ENCODE results near the gene KMT2D.
"Not testable (repeated sequence)": the region's sequence is repeated elsewhere in the genome, so short reads cannot be mapped to it uniquely, and the experiment has no call there.

KMT2D gene

DNA sequence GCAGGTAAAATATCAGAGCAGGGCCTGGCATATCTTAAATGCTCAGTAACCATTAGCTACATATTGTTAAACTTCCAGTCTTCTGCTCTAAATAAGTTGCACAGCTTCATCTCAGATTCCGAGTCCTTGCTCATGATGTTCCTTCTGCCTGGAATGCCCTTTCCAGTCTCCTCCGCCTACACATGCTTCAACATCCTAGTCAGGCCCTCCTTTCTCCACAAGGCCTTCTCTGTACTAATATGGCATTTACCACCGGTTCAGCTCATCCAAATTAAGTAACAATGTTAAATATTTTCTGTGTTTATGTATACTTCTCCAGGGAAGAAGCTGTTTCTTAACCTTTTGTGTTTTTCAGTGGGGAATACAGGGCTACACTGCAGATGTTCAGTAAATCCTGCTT lies 25.5 kb upstream of the KMT2D start:
- DNase-seq, result no peak

DNA sequence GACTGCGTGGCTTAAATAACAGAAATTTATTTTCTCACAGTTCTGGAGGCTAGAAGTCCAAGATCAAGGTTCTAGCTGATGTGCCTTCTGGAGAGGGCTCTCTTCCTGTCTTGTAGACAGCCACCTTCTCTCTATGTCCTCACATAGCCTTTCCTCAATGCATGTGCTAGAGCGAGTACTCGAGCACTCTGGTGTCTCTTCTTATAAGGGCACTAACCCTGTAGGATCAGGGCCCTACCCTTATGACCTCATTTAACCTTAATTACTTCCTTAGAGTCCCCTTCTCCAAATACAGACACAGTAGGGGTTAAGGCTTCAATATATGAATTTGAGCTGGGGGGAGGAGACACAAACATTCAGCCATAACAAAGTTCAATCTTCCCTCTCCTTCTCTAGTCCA lies 23.8 kb upstream of the KMT2D start:
- DNase-seq, result no peak

DNA sequence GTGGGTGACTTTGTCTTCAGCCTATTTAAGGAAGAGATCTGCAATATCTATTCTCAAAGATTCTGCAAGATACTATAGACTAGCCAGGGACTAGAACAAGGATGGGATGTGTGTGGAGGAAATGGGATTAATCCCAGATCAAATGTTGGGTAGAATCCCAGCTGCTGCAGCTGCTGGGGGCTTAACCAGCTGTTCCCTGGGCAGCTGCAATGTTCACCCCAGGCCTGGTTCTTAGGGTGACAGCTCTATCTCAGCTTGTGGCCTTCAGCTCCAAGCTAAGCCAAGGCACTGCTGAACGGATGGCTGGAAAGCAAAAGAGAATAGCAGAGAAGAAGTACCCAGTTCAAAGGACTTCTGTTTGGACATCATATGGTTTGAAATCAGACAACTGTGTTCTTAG lies 19.2 kb upstream of the KMT2D start:
- no peak for DNase-seq

- no peak for DNase-seq
Measured at GRCh38 chr12:49070971-49071370, 10.4 kb upstream of the KMT2D start.

GRCh38 chr12:49069507-49070346 lies 9.1 kb upstream of the KMT2D start, which contains the start of gene RHEBL1:
Gene RHEBL1, minus strand, starts transcription at chr12:49069979. Its CDS starts 194 bp downstream, at chr12:49069785.
- DNase-seq, result peak; percentile 96

GRCh38 chr12:49068879-49069506 lies 8.4 kb upstream of the KMT2D start:
- no peak for DNase-seq

- DNase-seq, result no peak
Measured at GRCh38 chr12:49066120-49066519, 5.5 kb upstream of the KMT2D start.

DNA sequence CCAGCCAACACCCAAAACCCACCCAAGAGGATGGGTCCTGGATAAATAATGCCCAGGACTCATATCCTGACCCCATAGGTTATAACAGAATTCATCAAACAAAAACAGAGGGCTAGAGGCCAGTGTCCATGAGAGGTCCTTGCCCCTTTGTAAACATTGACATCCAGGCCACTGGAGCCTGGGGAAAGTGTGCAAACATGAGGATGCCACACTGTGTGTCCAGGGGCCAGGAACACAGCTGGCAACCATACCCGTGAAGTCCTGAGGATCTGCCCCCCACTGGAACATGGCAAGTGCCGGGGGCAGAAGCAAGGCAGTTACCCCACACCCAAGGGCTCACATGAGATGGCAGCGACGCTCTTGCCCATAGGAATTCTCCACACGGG lies 4.2 kb upstream of the KMT2D start:
- no peak for DNase-seq

- DNase-seq, result not testable (repeated sequence)
Measured at GRCh38 chr12:49061916-49062315, 1.3 kb upstream of the KMT2D start.

DNA sequence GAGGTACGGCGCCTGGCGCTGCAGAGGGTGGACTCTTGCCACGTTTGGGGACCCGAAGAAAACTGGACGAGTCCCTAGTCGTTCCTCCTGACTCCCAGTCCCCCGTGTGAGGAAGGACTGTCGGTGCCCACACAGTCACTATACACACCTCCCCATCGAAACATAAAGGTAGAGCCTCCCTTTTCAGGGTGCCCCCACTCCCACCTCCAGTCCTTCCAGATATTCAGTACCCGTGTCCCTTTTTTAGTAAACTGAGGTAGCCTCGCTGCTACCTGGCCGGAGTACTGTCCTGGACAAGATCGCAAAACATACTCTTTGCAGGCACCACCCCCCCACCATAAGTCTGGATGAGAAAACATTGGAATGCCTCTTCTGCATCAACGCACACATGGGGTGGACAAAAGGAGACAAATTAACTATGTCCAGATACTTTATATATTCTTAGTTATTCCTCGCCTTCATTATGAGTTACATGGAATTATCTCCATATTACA lies 610 bp upstream of the KMT2D start:
- DNase-seq, result no peak

GRCh38 chr12:49059299-49060171 lies 1.1 kb downstream of the KMT2D start:
- DNase-seq, result no peak

DNA sequence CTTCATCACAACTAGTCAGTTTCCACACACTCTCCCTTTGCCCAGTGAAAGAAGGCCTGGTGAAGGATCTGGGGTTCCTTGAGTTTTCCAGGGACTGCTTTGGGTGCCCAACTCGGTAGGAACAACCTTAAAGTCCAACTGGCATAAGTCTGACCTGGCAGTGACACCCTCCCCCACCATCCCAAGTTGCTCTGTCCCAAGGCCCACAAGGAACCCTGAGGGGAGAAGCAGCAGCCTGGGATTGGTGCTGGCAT lies 1.6 kb downstream of the KMT2D start:
- no peak for DNase-seq

DNA sequence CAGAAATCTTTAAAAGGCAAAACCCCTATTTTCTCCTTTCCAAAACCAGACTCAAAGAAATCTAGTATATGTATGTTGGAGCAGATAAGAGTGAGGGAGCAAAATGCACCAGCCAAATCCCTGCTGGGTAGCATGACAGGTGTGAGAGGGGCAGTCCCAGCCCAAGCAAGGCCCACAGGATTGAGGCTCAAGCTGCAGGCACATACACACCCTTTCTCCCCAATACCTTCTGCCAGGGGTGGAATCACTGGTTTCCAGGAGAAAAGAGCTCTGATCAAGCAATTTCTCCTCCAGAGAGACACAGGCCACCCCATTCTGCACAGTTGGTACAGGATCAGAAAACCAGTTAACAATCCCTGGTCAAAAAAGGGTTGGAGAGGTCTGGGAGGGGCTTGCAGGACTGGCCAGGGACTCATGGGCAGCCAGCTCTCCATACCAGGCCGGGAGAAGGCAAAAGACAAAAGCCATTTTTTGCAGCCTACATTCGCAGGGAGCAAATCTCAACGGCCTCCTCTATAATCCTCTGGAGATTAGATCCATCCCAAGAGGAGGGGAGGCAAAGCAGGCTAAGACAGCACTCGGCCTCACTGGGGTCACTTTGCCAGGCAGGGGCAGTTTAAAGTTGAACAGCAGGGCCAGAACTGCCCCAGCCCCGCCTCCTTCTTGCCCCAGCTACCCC lies 2.1 kb downstream of the KMT2D start:
- DNase-seq, result no peak

- DNase-seq, result peak; percentile 61
Measured at GRCh38 chr12:49057888-49058287, 2.7 kb downstream of the KMT2D start.

- DNase-seq, result no peak
Measured at GRCh38 chr12:49055978-49056754, 4.4 kb downstream of the KMT2D start.

GRCh38 chr12:49055092-49055491 lies 5.5 kb downstream of the KMT2D start:
- DNase-seq, result no peak

- DNase-seq, result no peak
Measured at GRCh38 chr12:49054524-49054923, 6.1 kb downstream of the KMT2D start.

GRCh38 chr12:49054096-49054495 lies 6.5 kb downstream of the KMT2D start:
- DNase-seq, result no peak

DNA sequence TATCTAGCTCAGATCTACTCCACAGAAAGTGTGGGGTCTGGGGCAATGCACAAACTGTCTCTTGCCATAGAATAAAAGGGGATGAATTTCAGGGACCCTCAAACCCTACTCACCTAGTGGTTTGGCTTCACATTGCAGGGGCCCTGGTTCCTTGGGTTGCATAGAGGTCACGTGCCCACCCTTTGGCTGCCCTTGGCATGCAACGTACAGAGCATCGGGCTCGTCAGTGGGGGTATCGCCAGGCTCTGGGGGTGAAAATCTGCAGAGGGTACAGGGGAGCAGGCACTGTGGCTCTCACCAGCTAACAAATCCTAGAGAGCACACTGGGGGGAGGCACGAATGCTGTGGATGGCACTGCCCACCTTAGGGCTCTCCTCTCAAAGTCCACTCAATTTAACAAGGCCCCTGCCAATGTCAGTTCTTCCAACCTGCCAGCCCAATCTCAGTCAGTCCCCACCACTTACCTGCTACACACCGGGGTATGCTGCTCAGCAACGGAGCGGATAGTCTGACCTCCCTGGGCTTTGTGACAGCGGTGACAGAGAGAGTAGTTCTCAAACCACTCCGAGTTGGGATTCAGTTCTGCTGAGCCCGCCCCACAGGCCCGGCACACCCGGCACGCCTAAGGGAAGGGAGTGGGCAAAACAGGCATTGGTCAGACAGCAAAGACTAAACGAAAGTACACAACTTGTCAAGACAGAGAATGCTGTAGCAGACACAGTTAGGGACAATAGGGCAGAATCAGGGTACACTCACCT lies 8.0 kb downstream of the KMT2D start:
- DNase-seq, result no peak

GRCh38 chr12:49051777-49052438 lies 8.7 kb downstream of the KMT2D start:
- DNase-seq, result no peak

DNA sequence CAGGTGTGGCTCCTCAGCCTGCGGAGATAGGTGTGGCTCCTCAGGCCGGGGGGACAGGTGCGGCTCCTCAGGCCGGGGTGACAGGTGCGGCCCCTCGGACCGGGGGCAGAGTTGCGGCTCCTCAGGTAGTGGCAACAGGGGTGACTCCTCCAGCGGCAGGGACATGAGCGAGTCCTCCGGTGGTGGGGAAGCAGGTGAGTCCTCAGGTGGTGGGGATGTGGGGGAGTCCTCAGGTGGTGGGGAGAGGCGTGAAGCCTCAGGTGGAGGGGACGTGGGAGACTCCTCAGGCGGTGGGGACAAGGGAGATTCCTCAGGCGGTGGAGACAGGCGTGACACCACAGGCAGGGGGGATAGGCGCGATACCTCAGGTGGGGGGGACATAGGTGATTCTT lies 9.2 kb downstream of the KMT2D start:
- DNase-seq, result no peak

Measured in DMS79 (cell line).